ENCODE results near the gene GATA3.

- no peak for TF ChIP-seq POLR2AphosphoS5 (IDR thresholded peaks at IDR 0.05; ENCODE audit: low read depth, low read length)
- no peak for TF ChIP-seq POLR2A (IDR thresholded peaks at IDR 0.05; ENCODE audit: low read depth, low read length)
- TF ChIP-seq TAF1 (IDR thresholded peaks at IDR 0.05; ENCODE audit: low read depth, low read length): no peak
- no peak for TF ChIP-seq PAX5 (IDR thresholded peaks at IDR 0.05; ENCODE audit: insufficient read depth, low read length, severe bottlenecking)
- TF ChIP-seq SPI1 (IDR thresholded peaks at IDR 0.05; ENCODE audit: low read depth, low read length): no peak
- no peak for TF ChIP-seq POU2F2 (IDR thresholded peaks at IDR 0.05; ENCODE audit: low read depth, low read length)
Measured at GRCh38 chr10:8044331-8044907, 10.1 kb upstream of the GATA3 start.

Data from GM12891 (cell line).